ENCODE data around the gene NACC2.

The NACC2 gene

GRCh38 chr9:136057236-136058081 lies 37.6 kb downstream of the NACC2 start:
- DNase-seq (ENCODE audit: low read depth) = no peak
- H3K4me3 ChIP-seq (ENCODE audit: low read length) = no peak overlapping the region

DNA sequence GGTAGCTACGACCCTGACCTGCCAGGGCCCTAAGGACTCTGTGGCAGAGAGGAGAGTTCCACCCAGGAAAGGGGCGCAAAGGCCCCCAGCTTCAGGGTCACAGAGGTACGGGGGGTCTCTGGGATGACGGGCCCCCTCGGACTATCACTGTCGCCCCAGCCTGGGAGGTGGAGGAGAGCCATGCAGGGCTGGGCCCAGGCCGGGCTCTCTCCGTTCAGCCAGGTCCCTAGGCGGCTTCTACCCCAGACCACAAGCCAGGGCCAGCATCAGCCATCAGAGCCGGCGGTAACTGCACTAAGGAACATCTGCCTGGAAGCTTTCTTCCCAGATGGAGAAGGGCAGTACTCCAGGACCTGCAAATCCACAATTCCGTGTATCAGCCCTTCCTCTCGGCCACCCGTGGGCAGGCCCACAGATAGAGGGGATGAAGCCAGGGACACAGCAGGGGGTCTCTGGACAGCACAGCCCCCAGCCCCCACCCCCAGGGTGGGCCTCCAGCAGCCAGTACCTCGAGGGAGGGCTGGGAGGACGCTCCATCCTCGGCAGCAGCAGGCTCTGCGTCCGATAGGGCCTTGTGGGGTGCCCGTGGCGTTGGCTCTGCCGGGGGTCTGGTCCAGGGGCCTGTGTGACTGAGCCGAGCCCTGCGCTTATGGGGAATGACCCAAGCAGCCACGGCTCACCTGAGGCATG lies 38.4 kb downstream of the NACC2 start:
- TF ChIP-seq, protein P1, sequence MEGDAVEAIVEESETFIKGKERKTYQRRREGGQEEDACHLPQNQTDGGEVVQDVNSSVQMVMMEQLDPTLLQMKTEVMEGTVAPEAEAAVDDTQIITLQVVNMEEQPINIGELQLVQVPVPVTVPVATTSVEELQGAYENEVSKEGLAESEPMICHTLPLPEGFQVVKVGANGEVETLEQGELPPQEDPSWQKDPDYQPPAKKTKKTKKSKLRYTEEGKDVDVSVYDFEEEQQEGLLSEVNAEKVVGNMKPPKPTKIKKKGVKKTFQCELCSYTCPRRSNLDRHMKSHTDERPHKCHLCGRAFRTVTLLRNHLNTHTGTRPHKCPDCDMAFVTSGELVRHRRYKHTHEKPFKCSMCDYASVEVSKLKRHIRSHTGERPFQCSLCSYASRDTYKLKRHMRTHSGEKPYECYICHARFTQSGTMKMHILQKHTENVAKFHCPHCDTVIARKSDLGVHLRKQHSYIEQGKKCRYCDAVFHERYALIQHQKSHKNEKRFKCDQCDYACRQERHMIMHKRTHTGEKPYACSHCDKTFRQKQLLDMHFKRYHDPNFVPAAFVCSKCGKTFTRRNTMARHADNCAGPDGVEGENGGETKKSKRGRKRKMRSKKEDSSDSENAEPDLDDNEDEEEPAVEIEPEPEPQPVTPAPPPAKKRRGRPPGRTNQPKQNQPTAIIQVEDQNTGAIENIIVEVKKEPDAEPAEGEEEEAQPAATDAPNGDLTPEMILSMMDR (conservative IDR thresholded peaks at IDR 0.05; ENCODE audit: low read length) = no peak
- no peak for DNase-seq (ENCODE audit: low read depth)
- H3K4me3 ChIP-seq (ENCODE audit: low read length) = no peak overlapping the region

More at GRCh38 chr9:136057236-136058081, 37.6 kb downstream of the NACC2 start:
- TF ChIP-seq, protein P1 (conservative IDR thresholded peaks at IDR 0.05; ENCODE audit: low read length) = no peak

GRCh38 chr9:136055715-136056545 lies 39.2 kb downstream of the NACC2 start:
- no peak overlapping the region for H3K4me3 ChIP-seq (ENCODE audit: low read length)
- TF ChIP-seq, protein P1 (conservative IDR thresholded peaks at IDR 0.05; ENCODE audit: low read length) = no peak
- no peak for DNase-seq (ENCODE audit: low read depth)

DNA sequence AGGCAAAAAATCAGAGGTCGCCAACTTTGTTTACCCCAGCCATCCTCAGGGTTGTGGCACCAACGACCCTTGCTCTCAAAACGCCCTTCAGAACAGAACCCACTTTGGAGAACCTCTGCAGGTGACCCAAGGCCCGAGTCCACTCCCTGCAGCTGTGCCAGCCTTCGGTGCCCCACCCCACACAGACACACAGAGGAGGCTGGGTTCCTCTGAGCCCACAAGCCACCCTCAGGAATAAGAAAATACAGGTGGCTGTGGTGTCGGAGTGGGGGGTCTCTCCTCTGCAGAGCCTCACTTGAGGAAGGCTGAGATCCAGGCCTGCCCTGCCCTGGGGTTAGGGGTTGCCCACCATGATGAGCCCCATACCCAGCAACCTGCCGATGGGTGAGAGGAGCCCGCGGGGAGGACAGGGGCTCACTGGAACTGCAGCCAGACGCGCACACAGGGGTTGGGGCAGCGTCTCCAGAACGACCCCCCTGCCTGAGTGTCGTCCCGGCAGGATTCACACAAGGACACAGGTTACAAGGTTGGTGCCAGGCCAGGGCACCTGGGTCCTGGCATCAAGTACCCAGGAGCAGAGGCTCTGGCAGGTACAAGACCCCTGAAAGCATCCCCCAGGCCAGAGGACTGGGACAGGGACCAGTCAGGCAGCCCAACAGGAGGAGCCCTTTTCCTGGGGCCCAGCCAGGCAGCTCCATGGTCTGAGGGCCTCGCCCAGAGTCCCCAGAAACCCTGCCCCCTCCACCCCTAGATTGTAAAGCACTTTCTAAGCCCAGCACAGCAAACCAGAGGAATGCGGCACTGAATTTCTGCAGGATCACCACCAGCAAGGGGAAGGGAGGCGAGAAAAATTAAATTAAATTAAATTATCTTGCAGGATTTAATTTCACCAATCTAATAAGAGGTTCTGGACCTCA lies 40.0 kb downstream of the NACC2 start:
- no peak for DNase-seq (ENCODE audit: low read depth)
- TF ChIP-seq, protein P1 (conservative IDR thresholded peaks at IDR 0.05; ENCODE audit: low read length) = no peak
- H3K4me3 ChIP-seq (ENCODE audit: low read length) = no peak overlapping the region

- no peak for DNase-seq (ENCODE audit: low read depth)
- TF ChIP-seq, protein P1 (conservative IDR thresholded peaks at IDR 0.05; ENCODE audit: low read length) = no peak
- H3K4me3 ChIP-seq (ENCODE audit: low read length) = no peak overlapping the region
Observed at GRCh38 chr9:136054146-136054545, 40.9 kb downstream of the NACC2 start.

- TF ChIP-seq, protein P1 (conservative IDR thresholded peaks at IDR 0.05; ENCODE audit: low read length) = no peak
- no peak overlapping the region for H3K4me3 ChIP-seq (ENCODE audit: low read length)
- DNase-seq (ENCODE audit: low read depth) = no peak
Observed at GRCh38 chr9:136053757-136054142, 41.3 kb downstream of the NACC2 start.

Measured in AG10803 (cell line).